SJCRH30 (cell line): ENCODE measurements around the gene C16orf95. TPM values are rescaled to one million over a fixed set of nuclear protein-coding genes. Genes with fewer than 3 reads are reported as not detected.
"Not testable (repeated sequence)": the region's sequence is repeated elsewhere in the genome, so short reads cannot be mapped to it uniquely, and the experiment has no call there.

Experiments used
- DNase-seq, 2 experiments: peaks; one replicate each; pipeline ENCODE4 v3.0.0-alpha.2; 2015 to 2020
- H3K27ac ChIP-seq: fragments of 250-450 bp; sonication (Bioruptor Pico); 2 replicates; pipeline ENCODE4 v1.5.1; 2020; ENCODE audit warnings: mild to moderate bottlenecking, moderate library complexity
- H3K27me3 ChIP-seq: fragments of 250-450 bp; sonication (Bioruptor Pico); 2 replicates; pipeline ENCODE4 v1.5.1; 2020; ENCODE audit warnings: mild to moderate bottlenecking, moderate library complexity
- H3K36me3 ChIP-seq: fragments of 250-450 bp; sonication (Bioruptor Pico); 2 replicates; pipeline ENCODE4 v1.5.1; 2020; ENCODE audit warnings: mild to moderate bottlenecking, moderate library complexity
- H3K4me1 ChIP-seq: fragments of 250-450 bp; sonication (Bioruptor Pico); 2 replicates; pipeline ENCODE4 v1.5.1; 2020; ENCODE audit warnings: mild to moderate bottlenecking, moderate library complexity
- H3K4me3 ChIP-seq: fragments of 250-450 bp; sonication (Bioruptor Pico); 2 replicates; pipeline ENCODE4 v1.5.1; 2020; ENCODE audit warnings: mild to moderate bottlenecking, moderate library complexity
- H3K9me3 ChIP-seq: fragments of 250-450 bp; sonication (Bioruptor Pico); replicated peaks from 2 replicates; pipeline ENCODE4 v1.5.1; 2020; ENCODE audit warnings: mild to moderate bottlenecking, moderate library complexity
- total RNA-seq: library from RNA; depleted of rRNA; stranded (reverse); fragments of >200 nt; shearing (Covaris generic); gene quantifications from 2 replicates; pipeline ENCODE4 v1.2.3, GENCODE V29; 2014

C16orf95 gene
- total RNA-seq, 1 experiment from 2014 or later = 1.5 TPM

DNA sequence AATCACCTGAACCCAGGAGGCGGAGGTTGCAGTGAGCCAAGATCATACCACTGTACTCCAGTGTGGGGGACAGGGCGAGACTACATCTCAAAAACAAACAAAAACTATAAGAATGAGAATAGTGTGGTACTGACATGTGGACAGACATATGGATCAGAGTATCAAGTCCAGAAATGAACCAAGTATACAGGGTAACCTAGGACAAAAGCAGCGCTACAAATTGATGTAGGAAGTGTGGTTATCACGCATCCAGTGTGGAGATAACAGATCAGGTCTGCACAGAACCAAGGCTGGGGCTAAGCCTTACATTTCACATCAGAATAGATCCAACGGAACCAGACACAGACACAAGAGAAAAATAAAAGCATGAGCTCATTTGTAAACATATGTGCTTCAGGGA lies 23.0 kb upstream of the C16orf95 start:
- no peak overlapping the region for H3K27ac ChIP-seq
- H3K4me1 ChIP-seq = no peaks in the 10 kb centered on the region; the same call in 1 of the 2 replicates
- H3K36me3 ChIP-seq = peaks cover 5% of the 10 kb centered on the region; the same call in 1 of the 2 replicates
- DNase-seq = no peak
- no peaks in the 10 kb centered on the region for H3K9me3 ChIP-seq
- no peaks in the 10 kb centered on the region for H3K27me3 ChIP-seq
- no peak overlapping the region for H3K4me3 ChIP-seq

DNA sequence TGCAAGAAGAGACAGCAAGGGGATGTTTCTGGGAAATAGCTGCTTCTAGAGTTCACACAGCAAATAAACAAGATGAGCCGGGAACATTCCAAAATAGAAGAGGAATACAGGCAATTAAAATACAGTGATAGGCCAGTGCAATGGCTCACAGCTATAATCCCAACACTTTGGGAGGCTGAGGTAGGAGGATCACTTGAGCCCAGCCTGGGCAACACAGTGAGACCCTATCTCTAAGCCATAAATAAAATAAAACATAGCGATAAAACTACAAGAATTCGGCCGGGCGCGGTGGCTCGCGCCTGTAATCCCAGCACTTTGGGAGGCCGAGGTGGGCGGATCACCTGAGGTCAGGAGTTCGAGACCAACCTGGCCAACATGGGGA lies 22.5 kb upstream of the C16orf95 start:
- DNase-seq, H3K27me3 ChIP-seq, H3K36me3 ChIP-seq, H3K4me1 ChIP-seq, H3K27ac ChIP-seq, H3K4me3 ChIP-seq, H3K9me3 ChIP-seq: not testable (repeated sequence)

DNA sequence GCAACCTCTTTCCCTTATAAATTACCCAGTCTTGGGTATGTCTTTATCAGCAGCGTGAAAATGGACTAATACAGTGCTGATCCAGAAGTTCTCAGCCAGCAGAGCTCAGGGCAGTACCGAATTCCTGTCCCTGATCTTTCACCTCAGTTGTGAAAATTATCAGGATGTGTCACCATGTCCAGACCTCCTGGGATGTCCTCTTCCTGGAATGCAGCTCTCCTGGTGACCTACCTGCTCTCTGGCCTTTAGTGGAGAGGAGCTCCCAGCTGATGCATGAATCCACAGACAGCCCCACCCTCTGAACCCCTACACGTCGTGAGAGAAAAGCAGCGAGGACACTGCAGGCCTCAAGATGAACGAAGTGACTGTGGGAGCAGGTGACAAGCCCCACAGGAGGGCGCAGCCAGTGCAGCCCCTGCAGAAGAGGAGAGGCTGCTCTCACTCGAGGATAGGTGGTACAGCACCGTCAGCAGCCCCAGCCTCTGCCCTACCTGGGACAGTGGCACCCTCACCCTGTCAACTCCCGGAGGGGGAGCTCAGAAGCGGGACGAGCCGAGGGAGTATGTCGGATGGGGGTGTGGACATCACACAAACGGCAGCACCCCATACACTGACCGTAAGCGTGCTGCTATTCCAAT lies 22.0 kb upstream of the C16orf95 start:
- Histone ChIP-seq H3K27ac (no peak overlapping the region), H3K36me3 (peaks cover 5% of the 10 kb centered on the region; the same call in 1 of the 2 replicates), H3K27me3 (no peaks in the 10 kb centered on the region), H3K9me3 (no peaks in the 10 kb centered on the region), H3K4me1 (no peaks in the 10 kb centered on the region; the same call in 1 of the 2 replicates), H3K4me3 (no peak overlapping the region)
- no peak for DNase-seq

DNA sequence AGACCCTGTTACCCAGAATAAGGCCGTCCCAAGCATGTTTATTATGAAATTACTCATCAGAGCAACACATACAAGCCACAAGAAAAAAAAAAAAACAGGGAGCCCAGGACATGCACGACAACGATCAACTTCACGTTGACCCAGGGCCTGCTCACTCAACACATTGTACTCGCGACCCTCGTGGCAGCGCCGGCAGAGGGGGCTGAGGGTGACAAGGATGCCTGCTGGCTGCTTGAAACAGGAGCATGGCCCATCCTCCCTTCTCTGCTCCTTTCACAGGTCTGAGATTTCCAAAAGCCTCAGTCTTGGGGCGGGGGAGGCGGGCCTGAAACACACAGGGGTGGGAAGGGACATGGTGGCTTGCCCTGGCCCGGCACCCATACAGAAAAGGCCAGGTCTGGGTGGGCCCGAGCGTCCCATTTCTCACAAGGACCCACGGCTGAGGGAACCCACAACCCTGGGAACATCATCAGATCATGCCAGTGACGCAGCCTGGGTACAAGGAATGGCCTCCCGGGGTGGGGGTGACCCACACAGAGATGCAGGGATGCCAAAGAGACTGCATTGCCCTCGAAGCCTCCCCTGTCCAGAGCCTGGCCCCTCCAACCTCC lies 21.1 kb upstream of the C16orf95 start:
- Histone ChIP-seq H3K27ac (no peak overlapping the region), H3K4me1 (no peaks in the 10 kb centered on the region; the same call in 1 of the 2 replicates)

DNA sequence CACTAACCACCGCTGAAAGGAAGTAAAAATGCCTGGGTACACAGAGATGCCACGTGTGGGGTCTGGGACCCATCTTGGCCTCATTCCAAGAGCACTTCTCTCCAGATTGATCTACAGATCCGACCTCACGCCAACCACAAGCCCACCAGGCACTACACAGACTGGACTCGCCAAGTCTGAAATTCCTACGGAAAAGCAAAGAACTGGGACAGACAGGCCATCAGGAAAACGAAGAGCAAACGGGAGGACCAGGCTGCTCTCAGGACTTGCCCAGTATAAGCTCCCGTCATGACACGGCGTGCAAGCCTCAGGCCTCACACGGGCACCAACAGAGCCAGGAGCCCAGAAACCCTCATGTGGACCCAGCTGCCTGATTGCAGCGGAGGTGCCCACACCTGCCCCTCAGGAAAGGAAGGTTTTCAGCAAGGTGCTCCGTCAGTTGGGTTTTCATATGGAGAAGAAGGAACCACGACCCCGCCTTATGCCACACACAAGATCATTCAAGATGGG lies 20.1 kb upstream of the C16orf95 start:
- Histone ChIP-seq H3K9me3 (no peaks in the 10 kb centered on the region), H3K4me1 (no peaks in the 10 kb centered on the region; the same call in 1 of the 2 replicates), H3K27ac (no peak overlapping the region), H3K27me3 (no peaks in the 10 kb centered on the region), H3K36me3 (peaks cover 5% of the 10 kb centered on the region; the same call in 1 of the 2 replicates), H3K4me3 (no peak overlapping the region)
- peak; percentile 31 to 33 for DNase-seq

More for the DNA sequence above, 21.1 kb upstream of the C16orf95 start:
- H3K27me3 ChIP-seq = no peaks in the 10 kb centered on the region
- H3K4me3 ChIP-seq = no peak overlapping the region
- no peaks in the 10 kb centered on the region for H3K9me3 ChIP-seq
- no peak for DNase-seq
- peaks cover 5% of the 10 kb centered on the region; the same call in 1 of the 2 replicates for H3K36me3 ChIP-seq

DNA sequence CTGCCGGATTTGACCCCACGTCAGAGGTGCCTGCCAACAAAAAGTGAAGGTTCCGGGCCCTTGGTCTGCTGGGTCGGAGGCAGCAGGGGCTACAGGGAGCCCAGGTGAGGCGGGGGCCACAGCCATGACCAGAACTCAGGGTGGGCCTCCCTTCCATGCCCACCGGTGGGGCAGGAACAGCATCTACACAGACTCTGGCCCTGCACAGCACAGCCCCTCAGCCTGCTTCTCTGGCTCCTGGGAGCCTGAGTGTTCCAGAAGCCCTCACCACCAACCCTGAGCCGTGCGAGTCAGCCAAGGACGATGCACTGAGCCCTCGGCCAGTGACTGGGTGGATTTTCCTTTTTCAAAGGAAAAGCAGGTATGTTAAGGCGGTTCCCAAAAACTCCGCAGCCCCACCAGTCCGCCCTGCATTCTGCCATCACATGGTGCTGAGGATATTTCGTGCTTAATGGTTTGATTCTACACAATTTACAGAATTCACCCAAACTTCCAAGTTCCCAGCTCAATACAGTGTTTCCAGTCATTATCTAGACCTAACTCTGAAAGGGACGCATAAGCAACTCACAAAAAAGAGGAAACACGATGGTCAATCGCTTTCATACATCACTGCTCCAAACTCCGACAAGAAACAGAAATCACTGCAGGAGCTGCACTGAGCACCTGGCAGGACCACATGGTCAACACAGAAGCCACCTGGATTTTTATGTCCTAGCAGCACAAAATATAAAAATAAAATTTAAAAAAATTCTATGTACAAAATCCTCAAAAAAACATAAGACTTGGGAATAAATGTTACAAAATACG lies 19.4 kb upstream of the C16orf95 start:
- Histone ChIP-seq H3K9me3 (no peaks in the 10 kb centered on the region), H3K36me3 (no peaks in the 10 kb centered on the region), H3K4me1 (no peaks in the 10 kb centered on the region; the same call in 1 of the 2 replicates), H3K4me3 (no peak overlapping the region), H3K27me3 (no peaks in the 10 kb centered on the region), H3K27ac (no peak overlapping the region)
- no peak for DNase-seq

DNA sequence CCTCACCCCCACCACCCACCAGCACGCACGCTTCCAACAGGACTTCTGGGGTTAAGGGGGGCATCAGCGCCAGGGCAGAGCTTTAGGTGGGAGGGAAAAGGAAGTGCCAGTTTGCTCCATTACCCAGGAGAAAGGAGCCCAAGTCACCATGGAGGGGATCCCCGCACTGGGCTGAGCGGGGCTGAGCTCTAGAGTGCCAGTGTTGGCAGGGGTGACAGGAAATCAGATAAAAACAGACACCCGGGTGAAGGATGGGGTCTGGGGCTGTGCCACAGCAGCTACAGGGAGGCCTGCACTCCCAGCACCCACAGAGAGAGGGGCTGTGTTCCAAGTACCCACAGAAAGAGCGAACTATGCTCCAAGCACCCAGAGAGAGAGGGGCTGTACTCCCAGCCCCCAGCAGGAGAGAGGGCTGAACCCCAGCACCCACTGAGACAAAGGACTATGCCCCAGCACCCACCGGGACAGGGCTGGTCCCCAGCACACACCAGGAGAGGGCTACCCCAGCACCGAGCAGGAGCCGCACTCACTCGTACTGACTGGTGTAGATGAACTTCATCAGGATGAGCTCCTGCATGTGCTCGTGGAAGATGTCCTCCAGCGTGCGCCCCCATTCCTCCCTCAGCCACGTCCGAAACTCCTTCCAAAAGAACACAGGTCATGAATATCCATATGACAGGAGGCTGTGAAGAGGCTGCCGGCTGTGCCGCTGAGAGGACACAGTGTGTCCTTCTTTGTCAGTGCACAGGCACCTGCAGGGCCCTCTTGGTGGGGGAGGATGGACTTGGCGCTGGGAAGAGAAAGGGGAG lies 18.6 kb upstream of the C16orf95 start:
- H3K36me3 ChIP-seq = no peaks in the 10 kb centered on the region
- no peak for DNase-seq

DNA sequence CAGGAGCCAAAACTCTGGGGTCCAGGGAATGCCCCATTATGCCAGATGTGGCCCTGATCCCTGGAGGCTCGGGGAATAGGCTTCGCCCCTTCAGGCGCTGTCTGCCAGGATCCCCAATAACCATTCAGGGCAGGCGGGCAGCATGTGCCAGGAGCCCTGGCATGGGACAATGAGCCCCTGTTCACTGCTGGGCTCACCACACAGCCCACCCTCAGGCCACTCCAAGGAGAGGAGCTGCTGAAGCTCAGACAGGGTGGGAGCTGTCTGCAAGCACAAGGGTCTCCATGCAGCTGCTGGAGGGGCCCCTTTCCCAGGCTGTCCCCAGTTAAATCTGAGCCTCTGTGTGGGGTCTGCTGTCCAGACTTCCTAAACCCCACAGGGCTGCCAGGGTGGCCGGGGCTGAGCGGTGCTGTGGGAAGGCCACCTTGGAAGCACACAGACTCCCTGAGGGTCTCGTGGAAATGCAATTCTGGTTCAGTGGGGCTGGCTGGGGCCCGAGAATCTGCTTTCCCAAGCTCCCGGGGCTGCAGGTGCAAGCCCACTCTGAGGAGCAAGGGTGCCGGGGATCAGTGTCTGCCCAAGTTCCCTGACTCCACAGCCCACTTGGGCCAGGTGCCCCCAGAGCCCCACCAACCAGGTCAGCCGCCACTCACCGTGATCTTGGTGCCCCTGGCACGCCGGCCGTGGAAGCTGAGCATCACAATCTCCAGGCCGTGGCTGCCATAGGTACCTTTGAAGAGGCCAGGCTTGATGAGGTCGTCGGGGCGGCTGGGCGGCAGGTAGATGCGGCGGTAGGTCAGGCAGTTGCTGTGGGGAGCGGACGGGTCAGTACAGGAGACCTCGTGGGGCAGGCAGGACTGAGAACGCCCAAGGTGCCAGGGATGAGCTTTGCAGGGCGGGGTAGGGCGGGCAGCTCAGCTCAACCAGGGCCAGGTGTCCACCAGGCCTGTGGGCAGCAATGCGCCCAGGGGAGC lies 17.7 kb upstream of the C16orf95 start:
- no peaks in the 10 kb centered on the region for H3K27me3 ChIP-seq
- no peaks in the 10 kb centered on the region; the same call in 1 of the 2 replicates for H3K4me1 ChIP-seq
- H3K36me3 ChIP-seq = no peaks in the 10 kb centered on the region
- H3K9me3 ChIP-seq = no peaks in the 10 kb centered on the region
- H3K4me3 ChIP-seq = no peak overlapping the region
- H3K27ac ChIP-seq = no peak overlapping the region
- peak; percentile 11 to 24 for DNase-seq

More for the DNA sequence above, 18.6 kb upstream of the C16orf95 start:
- Histone ChIP-seq H3K4me3 (no peak overlapping the region), H3K27me3 (no peaks in the 10 kb centered on the region), H3K4me1 (no peaks in the 10 kb centered on the region; the same call in 1 of the 2 replicates), H3K9me3 (no peaks in the 10 kb centered on the region), H3K27ac (no peak overlapping the region)

DNA sequence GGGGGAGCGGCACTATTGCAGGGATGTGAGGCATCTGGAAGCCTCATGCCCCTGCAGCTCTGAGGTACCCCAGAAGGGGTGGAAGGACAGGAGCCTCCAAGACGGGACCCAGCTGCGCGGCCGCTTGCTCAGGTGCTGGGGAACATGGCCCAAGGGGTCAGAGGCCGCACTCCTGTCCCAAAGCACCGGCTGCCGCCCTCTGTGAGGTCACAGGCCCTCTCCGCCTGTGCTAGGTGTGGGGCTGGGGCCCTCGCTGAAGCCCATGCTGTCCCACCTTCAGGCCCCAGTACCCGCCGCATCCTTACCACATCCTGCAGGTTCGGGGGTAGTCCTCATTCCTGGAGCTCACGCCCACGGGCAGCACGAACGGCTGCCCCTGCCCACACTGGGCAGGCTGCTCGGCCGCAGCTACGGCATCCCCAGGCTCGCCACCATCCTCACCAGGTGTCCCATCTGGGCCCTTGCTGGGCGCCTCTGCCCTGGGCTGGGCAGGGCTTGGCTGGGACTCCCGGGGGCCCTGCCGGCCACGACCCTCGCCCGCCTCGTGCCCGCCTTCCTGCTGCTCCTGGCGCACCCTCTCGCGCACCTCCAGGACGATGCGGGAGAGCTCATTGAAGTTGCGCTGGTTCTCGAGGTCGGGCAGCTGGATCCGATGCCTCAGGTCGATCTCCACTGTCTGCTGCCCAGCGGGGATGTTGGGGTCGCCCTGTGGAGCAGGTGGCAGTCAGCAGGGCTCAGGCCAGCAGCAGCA lies 16.6 kb upstream of the C16orf95 start:
- Histone ChIP-seq H3K9me3 (no peaks in the 10 kb centered on the region), H3K4me1 (no peaks in the 10 kb centered on the region; the same call in 1 of the 2 replicates), H3K36me3 (no peaks in the 10 kb centered on the region), H3K27me3 (no peaks in the 10 kb centered on the region), H3K27ac (no peak overlapping the region), H3K4me3 (no peak overlapping the region)
- DNase-seq = no peak

DNA sequence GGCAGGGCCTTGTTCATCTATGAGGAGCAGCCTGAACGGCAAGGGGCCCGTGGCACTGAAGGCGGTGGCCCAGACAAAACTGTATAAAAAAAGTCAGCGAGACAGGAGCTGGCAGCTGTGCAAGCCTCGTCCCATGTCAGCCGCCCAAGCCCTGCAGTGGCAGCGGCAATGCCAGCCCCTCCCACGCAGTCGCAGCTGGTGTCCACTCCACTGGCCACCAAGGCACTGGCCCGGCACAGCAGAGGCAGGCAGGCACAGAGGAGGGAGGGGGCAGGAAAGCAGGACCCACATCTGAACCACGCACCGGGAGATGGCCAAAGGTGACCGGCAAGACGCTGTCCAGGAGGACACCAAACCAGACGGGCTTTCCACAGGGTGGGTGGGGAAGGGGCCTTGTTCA lies 15.9 kb upstream of the C16orf95 start:
- H3K4me1 ChIP-seq = no peaks in the 10 kb centered on the region; the same call in 1 of the 2 replicates
- DNase-seq = no peak
- no peaks in the 10 kb centered on the region for H3K27me3 ChIP-seq
- H3K4me3 ChIP-seq = no peak overlapping the region
- H3K9me3 ChIP-seq = no peaks in the 10 kb centered on the region
- no peaks in the 10 kb centered on the region for H3K36me3 ChIP-seq
- H3K27ac ChIP-seq = no peak overlapping the region

DNA sequence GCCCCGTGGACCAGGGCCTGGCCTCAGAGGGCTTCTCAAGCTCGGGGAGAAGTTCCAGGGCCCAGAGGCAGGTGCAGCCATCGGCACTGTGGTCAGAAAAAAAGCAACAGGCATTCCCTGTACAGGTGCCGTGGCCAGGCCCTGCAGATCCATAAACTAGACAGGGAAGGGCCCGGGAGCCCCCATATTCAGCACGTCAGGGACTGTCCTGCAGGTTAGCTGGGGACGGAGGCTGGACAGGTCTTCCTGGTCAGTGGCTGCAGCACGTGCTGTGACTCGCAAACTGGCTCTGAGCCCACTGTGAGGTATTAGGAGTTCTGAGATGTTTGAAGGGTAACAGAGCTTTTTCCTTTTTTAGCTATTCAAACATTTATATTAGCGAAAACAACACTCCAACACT lies 15.0 kb upstream of the C16orf95 start:
- Histone ChIP-seq H3K4me3 (no peak overlapping the region), H3K27ac (no peak overlapping the region), H3K9me3 (no peaks in the 10 kb centered on the region), H3K27me3 (no peaks in the 10 kb centered on the region), H3K4me1 (no peaks in the 10 kb centered on the region), H3K36me3 (no peaks in the 10 kb centered on the region)
- no peak for DNase-seq

DNA sequence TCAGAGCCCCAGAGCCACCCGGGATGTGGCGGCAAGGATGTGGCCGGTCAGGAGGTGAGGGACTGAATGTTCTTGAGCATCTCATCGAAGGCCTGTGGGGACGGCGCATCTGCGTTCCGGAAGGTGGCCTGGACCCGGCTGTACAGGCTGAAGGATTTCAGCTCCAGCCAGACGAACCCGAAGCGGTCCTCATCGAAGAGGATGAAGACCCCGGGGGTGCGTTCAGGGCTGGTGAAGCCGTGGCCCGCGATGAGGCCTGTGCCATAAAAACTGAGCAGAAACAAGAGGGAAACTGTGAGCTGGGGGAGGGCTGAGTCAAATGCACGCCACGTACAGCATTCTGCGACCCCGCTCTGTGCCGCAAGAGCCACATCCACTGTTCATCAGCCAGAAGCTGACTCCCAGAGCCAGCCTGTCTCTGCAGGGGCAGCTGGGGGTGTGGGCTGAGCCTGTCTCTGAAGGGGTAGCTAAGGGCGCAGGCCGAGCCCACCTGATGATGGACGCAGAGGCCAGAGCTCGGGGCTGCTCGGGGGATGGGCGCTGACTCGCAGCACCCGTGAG lies 14.1 kb upstream of the C16orf95 start:
- DNase-seq = no peak
- H3K36me3 ChIP-seq = no peaks in the 10 kb centered on the region
- H3K9me3 ChIP-seq = no peaks in the 10 kb centered on the region
- H3K4me3 ChIP-seq = no peak overlapping the region
- no peaks in the 10 kb centered on the region for H3K4me1 ChIP-seq
- H3K27me3 ChIP-seq = no peaks in the 10 kb centered on the region
- H3K27ac ChIP-seq = no peak overlapping the region
